ENCODE results near the gene ARHGAP24. TPM values are rescaled to one million over a fixed set of nuclear protein-coding genes. Genes with fewer than 3 reads are reported as not detected.

The ARHGAP24 gene
- total and polyA plus RNA-seq, 10 of the 15 experiments (the other 5 are each of a cell fraction or from before 2014, with no cell fraction given) = 0.10 to 4.2 (median 0.52) TPM

GRCh38 chr4:85798012-85798770, 323.2 kb downstream of the ARHGAP24 start:
- no peak overlapping the region for H3K4me3 ChIP-seq
- ATAC-seq = no peak
- in situ Hi-C loops (cut with MboI) = no loop called here

More at GRCh38 chr4:85798012-85798770, 323.2 kb downstream of the ARHGAP24 start:
- no peak for FAIRE-seq
- H3K79me2 ChIP-seq (ENCODE audit: control insufficient read depth, insufficient read depth, low read length) = no peaks in the 10 kb centered on the region
- H3K36me3 ChIP-seq (ENCODE audit: control insufficient read depth in 2 of 2, insufficient read depth in 2 of 2, low read length in 1 of 2) = no peaks in the 10 kb centered on the region
- intact Hi-C loops (cut with micrococcal nuclease; ENCODE audit: unreplicated experiment) = loop anchor here (5.0 to 10.0 kb wide), 3 partner anchors 169 to 651 kb away; no protein-coding TSS in a partner anchor
- H3K4me2 ChIP-seq (ENCODE audit: control insufficient read depth, insufficient read depth) = no peak overlapping the region
- no peaks in the 10 kb centered on the region for H3K27me3 ChIP-seq (replicated peaks in 1 of 2; ENCODE audit: control insufficient read depth in 2 of 2, insufficient read depth in 2 of 2, low read length in 1 of 2)
- CTCF ChIA-PET = interaction anchor here (0.7 to 6.2 kb wide), 17 partner anchors 8 to 170 kb away, joined by 3 to 52 read pairs (median 11); no protein-coding TSS in a partner anchor
- BruUV-seq (replicated peaks) = no TSS peak
- no peak for DNase-seq (ENCODE audit: low read depth, low spot score)
- H3K9ac ChIP-seq (ENCODE audit: control insufficient read depth, insufficient read depth, low read length) = no peak overlapping the region
- H3K4me1 ChIP-seq (ENCODE audit: control insufficient read depth, insufficient read depth, low read length) = no peaks in the 10 kb centered on the region
- RAD21 ChIA-PET (ENCODE audit: unreplicated experiment) = interaction anchor here (0.8 to 1.8 kb wide), 8 partner anchors 19 to 652 kb away, joined by 3 to 12 read pairs (median 4); no protein-coding TSS in a partner anchor
- 39% methylated on average over 2 of the region's 2 CpGs for WGBS (ENCODE audit: insufficient coverage, insufficient replicate concordance, low lambda C conversion rate, missing lambda C conversion rate)
- SMC1A ChIA-PET (ENCODE audit: uncharacterized antibody, unreplicated experiment) = interaction anchor here (0.7 to 2.9 kb wide), 14 partner anchors 8 to 714 kb away, joined by 3 to 12 read pairs (median 6); no protein-coding TSS in a partner anchor
- TF ChIP-seq RAD51 (IDR thresholded peaks at IDR 0.05) (no peak), TCF7 (IDR thresholded peaks at IDR 0.05; ENCODE audit: borderline replicate concordance) (no peak), PKNOX1 (IDR thresholded peaks at IDR 0.05) (no peak), EZH2 (IDR thresholded peaks at IDR 0.05; ENCODE audit: borderline replicate concordance, control insufficient read depth, low read depth, low read length) (no peak), ATF3 (IDR thresholded peaks at IDR 0.05; ENCODE audit: borderline replicate concordance, extremely low read depth, low read depth, low read length) (no peak), RBBP5 (conservative IDR thresholded peaks at IDR 0.05) (no peak), RCOR1 (conservative IDR thresholded peaks at IDR 0.05; ENCODE audit: low read depth, low read length) (no peak), RFX5 (IDR thresholded peaks at IDR 0.05; ENCODE audit: low read depth, low read length) (no peak), SMC3 (IDR thresholded peaks at IDR 0.05; ENCODE audit: borderline replicate concordance, low read length) (no peak), ZNF687 (IDR thresholded peaks at IDR 0.05) (no peak)
- TF ChIP-seq, protein P1, sequence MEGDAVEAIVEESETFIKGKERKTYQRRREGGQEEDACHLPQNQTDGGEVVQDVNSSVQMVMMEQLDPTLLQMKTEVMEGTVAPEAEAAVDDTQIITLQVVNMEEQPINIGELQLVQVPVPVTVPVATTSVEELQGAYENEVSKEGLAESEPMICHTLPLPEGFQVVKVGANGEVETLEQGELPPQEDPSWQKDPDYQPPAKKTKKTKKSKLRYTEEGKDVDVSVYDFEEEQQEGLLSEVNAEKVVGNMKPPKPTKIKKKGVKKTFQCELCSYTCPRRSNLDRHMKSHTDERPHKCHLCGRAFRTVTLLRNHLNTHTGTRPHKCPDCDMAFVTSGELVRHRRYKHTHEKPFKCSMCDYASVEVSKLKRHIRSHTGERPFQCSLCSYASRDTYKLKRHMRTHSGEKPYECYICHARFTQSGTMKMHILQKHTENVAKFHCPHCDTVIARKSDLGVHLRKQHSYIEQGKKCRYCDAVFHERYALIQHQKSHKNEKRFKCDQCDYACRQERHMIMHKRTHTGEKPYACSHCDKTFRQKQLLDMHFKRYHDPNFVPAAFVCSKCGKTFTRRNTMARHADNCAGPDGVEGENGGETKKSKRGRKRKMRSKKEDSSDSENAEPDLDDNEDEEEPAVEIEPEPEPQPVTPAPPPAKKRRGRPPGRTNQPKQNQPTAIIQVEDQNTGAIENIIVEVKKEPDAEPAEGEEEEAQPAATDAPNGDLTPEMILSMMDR (IDR thresholded peaks at IDR 0.05 in 2 of 3, conservative IDR thresholded peaks at IDR 0.05 in 1 of 3; ENCODE audit: control insufficient read depth in 2 of 3, extremely low read depth in 1 of 3, insufficient read depth in 1 of 3, low read depth in 3 of 3, low read length in 3 of 3) = no peak
- H3K9me3 ChIP-seq (replicated peaks; ENCODE audit: control insufficient read depth, insufficient read depth, low read length) = no peaks in the 10 kb centered on the region
- no peak overlapping the region for H3K27ac ChIP-seq (ENCODE audit: control insufficient read depth, insufficient read depth)
- H2AFZ ChIP-seq (ENCODE audit: control insufficient read depth, low read depth, low read length) = no peak overlapping the region
- H4K20me1 ChIP-seq (ENCODE audit: control insufficient read depth, insufficient read depth) = no peaks in the 10 kb centered on the region
- POLR2A ChIA-PET = no interaction called here
